G401.6 (cell line): ENCODE results near the gene OR8D4.
"Not testable (repeated sequence)": the region's sequence is repeated elsewhere in the genome, so short reads cannot be mapped to it uniquely, and the experiment has no call there.

Experiments used
- FAIRE-seq: peaks from 2 replicates; lab custom pipeline; 2012; peaks lifted over from hg19 to GRCh38; lab: Jason Lieb, UNC

OR8D4 gene

GRCh38 chr11:123901867-123902266, at the start of gene OR8D4:
Gene OR8D4 (plus strand): TSS chr11:123902167. CDS start chr11:123906432, 4,265 bp downstream.
- no peak for FAIRE-seq

DNA sequence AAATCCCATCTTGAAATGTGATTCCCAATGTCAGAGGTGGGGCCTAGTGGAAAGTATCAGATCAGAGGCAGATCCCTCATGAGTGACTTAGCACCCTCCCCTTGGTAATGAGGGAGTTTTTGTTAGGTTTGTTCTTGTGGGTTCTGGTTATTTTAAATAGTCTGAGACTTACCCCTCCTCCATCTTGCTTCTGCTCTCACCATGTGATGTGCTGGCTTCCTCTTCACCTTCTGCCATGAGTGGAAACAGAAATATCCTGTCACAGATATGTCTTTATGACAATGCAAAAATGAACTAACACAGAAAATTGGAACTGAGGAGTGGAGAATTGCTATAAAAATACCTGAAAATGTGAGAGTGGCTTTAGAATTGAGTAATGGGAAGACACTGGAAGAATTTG, 49.6 kb upstream of the OR8D4 start:
- no peak for FAIRE-seq

DNA sequence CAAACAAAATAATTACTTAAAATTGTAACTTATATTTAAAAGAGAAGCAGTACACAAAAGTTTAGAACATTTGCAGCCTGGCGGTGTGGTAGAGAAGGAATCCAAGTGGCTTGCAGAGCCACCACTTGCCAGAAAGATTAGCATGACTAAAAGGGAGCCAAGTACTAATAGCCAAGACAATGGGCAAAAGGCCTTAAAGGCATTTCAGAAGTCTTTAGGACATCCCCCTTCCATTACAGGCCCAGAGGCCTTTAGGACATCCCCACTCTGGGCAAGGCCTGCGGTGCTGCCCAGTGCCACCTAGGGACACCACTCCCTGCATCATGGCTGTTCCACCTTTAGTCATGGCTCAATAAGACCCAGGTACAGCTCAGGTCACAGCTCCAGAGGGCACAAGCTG, 48.9 kb upstream of the OR8D4 start:
- no peak for FAIRE-seq

GRCh38 chr11:123856444-123856843, 45.5 kb upstream of the OR8D4 start:
- FAIRE-seq = no peak

- FAIRE-seq = no peak
These were observed 42.2 kb upstream of the OR8D4 start for GRCh38 chr11:123859731-123860130.

DNA sequence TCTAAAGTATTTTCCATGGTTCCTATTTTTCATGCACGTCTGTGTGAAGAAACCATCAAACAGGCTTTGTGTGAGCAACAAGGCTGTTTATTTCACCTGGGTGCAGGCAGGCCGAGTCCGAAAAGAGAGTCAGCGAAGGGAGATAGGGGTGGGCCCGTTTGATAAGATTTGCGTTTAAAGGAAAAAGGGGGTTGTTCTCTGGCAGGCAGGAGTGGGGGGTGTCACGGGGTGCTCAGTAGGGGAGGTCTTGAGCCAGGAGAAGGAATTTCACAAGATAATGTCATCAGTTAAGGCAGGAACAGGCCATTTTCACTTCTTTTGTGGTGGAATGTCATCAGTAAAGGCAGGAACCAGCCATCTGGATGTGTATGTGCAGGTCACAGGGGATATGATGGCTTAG, 36.7 kb upstream of the OR8D4 start:
- FAIRE-seq = not testable (repeated sequence)

GRCh38 chr11:123867795-123868194, 34.2 kb upstream of the OR8D4 start:
- FAIRE-seq = not testable (repeated sequence)

DNA sequence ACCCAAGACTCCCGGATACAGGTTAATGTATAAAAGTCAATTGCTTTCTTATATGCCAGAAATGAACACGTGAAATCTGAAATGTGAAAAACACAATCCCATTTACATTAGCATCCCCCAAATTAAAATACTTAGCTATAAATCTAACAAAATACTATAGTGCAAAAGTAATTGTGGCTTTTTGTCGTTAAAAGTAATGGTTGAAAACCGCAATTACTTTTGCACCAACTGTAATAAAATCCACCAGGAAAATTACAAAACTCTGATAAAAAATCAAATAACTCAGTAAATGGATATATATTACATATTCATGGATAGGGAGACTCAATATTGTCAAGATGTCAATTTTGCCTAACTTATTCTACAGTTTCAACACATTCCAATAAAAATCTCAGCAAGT, 21.1 kb upstream of the OR8D4 start:
- no peak for FAIRE-seq

- no peak for FAIRE-seq
These were observed 16.4 kb upstream of the OR8D4 start, which contains the start of gene TMEM225 for GRCh38 chr11:123885570-123885969. Gene TMEM225 (minus strand): TSS chr11:123885670. CDS start chr11:123885425, 245 bp downstream.

GRCh38 chr11:123892031-123892430, 9.9 kb upstream of the OR8D4 start:
- no peak for FAIRE-seq

GRCh38 chr11:123899792-123900191, 2.2 kb upstream of the OR8D4 start:
- FAIRE-seq = no peak

DNA sequence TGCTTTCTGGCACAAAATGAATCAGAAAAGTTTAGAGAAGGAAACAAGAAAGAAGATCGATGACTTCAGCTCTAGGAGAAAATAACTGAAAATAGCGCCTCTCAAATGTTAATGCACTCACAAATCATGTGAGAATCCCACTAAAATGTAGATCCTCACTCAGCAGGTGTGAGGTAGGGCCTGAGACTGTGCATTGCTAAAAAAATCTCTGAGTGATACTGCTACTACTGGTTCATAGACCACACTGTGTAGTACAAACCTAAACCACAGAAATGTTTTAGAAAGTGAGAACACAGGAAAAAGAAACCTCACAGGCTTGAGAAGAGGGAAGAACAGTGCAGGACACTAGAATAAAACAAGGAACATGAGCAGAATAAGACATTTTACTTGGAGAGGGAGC, 2.0 kb downstream of the OR8D4 start:
- no peak for FAIRE-seq

- no peak for FAIRE-seq
These were observed 3.0 kb downstream of the OR8D4 start for GRCh38 chr11:123904932-123905331.

DNA sequence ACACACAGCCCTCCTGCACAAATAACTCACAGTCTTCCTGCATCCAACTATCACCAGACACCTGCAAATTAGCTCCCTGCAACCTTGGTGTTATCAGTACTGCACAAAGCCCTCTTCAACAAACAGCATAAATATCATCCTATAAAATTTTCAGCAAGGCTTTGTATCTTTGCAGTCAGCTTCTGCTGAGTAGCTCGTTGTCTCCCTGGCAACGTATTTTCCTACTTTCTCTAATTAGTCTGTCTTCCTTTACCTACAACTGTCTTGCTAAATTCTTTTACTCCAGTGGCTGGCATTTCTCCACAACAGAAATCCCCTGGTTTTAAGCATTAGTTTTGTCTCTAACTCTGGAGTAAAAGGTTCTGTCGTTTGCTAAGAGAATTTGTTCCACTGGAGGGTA, 3.9 kb downstream of the OR8D4 start:
- FAIRE-seq = no peak

- no peak for FAIRE-seq
These were observed 19.0 kb downstream of the OR8D4 start for GRCh38 chr11:123920943-123921342.

- FAIRE-seq = no peak
These were observed 22.1 kb downstream of the OR8D4 start for GRCh38 chr11:123924027-123924426.

DNA sequence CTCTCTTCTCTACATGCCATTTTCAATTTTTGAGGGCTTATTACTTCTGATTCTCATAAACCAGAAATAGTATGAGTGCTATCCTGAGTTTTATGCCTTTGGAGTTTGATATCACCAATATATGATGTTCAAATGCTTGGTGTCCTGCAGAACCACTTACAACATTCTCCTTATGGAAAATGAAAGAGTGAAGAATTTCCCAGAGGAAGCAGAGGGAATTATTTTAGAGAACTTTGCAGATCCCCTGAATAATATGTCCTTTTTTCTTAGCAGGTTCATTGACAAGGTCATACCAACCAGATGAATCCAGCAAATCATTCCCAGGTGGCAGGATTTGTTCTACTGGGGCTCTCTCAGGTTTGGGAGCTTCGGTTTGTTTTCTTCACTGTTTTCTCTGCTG, 37.4 kb downstream of the OR8D4 start, which contains the start of gene OR4D5:
TSS of gene OR4D5 (plus strand) at position 301 of the 400 bp plus-strand sequence. CDS start at position 301, 0 bp downstream.
- FAIRE-seq = no peak

DNA sequence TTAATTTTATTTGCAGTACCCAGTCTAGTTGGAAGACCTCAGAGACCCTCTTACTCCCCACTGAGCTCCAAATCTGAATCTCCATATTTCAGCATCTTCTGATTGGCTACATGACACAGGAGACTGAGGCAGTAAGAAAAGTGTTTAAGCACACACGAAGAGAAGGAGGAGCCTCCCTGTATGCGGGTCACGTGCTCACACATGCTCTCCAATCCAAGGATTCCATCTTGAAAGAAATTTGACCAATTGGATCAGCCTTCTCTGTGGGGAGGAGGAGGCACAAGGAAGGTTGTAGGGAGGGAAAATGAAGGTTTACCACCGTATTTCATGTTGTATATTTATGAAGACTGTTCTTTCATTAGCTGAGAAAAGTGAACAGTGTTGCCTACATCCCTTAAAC, 40.4 kb downstream of the OR8D4 start:
- FAIRE-seq = no peak

DNA sequence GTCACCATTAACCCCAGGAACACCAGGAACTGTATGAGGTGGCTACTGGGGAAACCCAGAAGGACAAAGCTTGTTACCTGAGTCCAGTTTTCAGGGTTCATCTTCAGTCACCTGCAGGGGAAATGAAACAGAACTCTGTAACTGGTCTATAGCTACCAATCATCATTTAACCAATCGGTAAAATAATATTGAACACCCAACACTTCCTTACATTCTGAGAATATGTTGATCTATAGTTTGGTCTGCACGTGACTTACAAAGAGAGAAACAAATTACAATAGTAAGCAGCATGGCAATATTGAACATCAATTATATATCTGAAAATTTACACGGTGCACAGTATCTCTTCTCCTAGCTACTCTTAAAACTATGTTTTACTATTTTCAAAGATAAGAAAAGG, 41.8 kb downstream of the OR8D4 start, which contains the start of gene OR6T1:
TSS of gene OR6T1 (minus strand) at position 101 of the 400 bp plus-strand sequence. CDS start at position 101, 0 bp downstream.
- FAIRE-seq = no peak

- FAIRE-seq = no peak
These were observed 43.2 kb downstream of the OR8D4 start for GRCh38 chr11:123945132-123945531.

DNA sequence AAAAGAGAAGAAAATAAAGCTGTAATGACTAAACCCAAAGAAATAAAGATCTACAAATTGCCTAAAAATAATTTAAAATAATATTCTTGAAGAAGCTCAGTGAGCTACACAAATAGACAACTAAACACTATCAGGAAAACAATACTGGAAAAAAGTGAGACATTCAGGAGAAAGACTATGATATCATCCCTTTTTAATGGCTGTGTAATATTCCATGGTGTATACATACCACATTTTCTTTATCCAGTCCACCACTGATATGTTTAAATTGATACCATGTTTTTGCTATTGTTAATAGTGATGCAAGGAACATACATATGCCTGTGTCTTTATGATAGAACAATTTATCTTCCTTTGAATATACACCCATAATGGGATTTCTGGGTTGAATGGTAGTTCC, 54.8 kb downstream of the OR8D4 start:
- no peak for FAIRE-seq
